Astrocyte (in vitro differentiated cells and primary cell): ENCODE measurements around the gene PLOD1.

ENCODE experiments used
- EZH2 ChIP-seq: IDR thresholded peaks from 2 replicates; pipeline ENCODE4 v1.6.1; 2012; ENCODE audit warnings: mild to moderate bottlenecking, low read length, inconsistent platforms; ENCODE audit not compliant: insufficient read depth
- TF ChIP-seq, protein P1 (sequence below): IDR thresholded peaks from 2 replicates; pipeline ENCODE4 v1.5.1; 2011; ENCODE audit warnings: low read depth, mild to moderate bottlenecking, inconsistent platforms, low read length, moderate library complexity; ENCODE audit not compliant: insufficient read depth

- no peak for TF ChIP-seq EZH2
- TF ChIP-seq, protein P1, sequence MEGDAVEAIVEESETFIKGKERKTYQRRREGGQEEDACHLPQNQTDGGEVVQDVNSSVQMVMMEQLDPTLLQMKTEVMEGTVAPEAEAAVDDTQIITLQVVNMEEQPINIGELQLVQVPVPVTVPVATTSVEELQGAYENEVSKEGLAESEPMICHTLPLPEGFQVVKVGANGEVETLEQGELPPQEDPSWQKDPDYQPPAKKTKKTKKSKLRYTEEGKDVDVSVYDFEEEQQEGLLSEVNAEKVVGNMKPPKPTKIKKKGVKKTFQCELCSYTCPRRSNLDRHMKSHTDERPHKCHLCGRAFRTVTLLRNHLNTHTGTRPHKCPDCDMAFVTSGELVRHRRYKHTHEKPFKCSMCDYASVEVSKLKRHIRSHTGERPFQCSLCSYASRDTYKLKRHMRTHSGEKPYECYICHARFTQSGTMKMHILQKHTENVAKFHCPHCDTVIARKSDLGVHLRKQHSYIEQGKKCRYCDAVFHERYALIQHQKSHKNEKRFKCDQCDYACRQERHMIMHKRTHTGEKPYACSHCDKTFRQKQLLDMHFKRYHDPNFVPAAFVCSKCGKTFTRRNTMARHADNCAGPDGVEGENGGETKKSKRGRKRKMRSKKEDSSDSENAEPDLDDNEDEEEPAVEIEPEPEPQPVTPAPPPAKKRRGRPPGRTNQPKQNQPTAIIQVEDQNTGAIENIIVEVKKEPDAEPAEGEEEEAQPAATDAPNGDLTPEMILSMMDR, result no peak
Measured at GRCh38 chr1:11935057-11935412, 518 bp downstream of the PLOD1 start.
